BLaER1 treated with 17β-estradiol and CSF1 and Interleukin-3, amounts not matched to agents 10 nM and 100 nM (cell line): ENCODE data around the gene MUC5AC.

Source experiments
- H3K27ac ChIP-seq, 11 experiments: shearing (Covaris generic); formaldehyde crosslinking; 2 replicates each; pipeline ENCODE4 v1.8.1; 2022
- H3K27me3 ChIP-seq, 11 experiments: shearing (Covaris generic); formaldehyde crosslinking; 2 replicates each; pipeline ENCODE4 v1.8.1; 2022
- H3K36me3 ChIP-seq, 11 experiments: shearing (Covaris generic); formaldehyde crosslinking; 2 replicates each; pipeline ENCODE4 v1.8.1; 2022
- H3K4me1 ChIP-seq, 10 experiments: shearing (Covaris generic); formaldehyde crosslinking; 2 replicates each; pipeline ENCODE4 v1.8.1; 2022
- H3K4me2 ChIP-seq, 11 experiments: shearing (Covaris generic); formaldehyde crosslinking; 2 replicates each; pipeline ENCODE4 v1.8.1; 2022
- H3K4me3 ChIP-seq, 10 experiments: shearing (Covaris generic); formaldehyde crosslinking; 2 replicates each; pipeline ENCODE4 v1.8.1; 2022
- H3K9ac ChIP-seq, 11 experiments: shearing (Covaris generic); formaldehyde crosslinking; 2 replicates each; pipeline ENCODE4 v1.8.1; 2022
- H3K9me3 ChIP-seq, 11 experiments: shearing (Covaris generic); formaldehyde crosslinking; replicated peaks in 1 of 11; 2 replicates each; pipeline ENCODE4 v1.8.1; 2022
- H4K20me1 ChIP-seq, 11 experiments: shearing (Covaris generic); formaldehyde crosslinking; 2 replicates each; pipeline ENCODE4 v1.8.1; 2022
- Cebpa-rat ChIP-seq, 11 experiments: shearing (Covaris generic); IDR thresholded peaks; 2 replicates each; pipeline ENCODE4 v1.8.1; 2022

MUC5AC gene

DNA sequence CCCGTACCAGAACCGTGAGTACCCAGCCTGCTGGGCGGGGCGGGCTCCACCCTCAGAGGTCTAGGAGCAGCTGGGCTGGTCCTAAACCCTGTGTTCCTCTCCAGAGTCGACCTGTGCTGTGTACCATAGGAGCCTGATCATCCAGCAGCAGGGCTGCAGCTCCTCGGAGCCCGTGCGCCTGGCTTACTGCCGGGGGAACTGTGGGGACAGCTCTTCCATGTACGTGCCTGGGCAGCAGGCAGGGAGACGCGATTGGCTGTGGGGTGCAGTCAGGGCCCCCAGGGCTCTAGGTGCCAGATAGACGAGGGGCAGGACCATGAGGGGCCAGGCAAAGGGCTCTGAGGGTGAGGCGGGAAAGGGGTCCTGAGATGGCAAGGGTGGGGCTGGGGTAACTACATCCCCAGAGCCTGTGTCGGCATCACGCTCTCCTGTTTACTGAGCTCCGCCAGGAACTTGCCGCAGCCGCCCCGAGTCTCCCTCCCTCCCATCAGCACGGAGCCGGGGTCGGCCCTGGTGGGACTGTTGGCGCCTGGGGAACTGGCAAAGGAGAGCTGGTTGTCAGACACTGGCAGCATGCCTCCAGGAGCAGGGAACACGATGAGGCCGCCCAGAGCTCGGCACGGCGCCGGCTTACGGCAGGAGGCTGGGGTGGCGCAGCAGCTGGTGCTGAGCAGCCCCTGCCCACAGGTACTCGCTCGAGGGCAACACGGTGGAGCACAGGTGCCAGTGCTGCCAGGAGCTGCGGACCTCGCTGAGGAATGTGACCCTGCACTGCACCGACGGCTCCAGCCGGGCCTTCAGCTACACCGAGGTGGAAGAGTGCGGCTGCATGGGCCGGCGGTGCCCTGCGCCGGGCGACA, 42.2 kb downstream of the MUC5AC start:
- Histone ChIP-seq H3K27ac (no peak overlapping the region), H4K20me1 (peaks cover 0 to 44% (median 5%) of the 10 kb centered on the region in 11 experiments; a peak in 10 of 22 replicates), H3K36me3 (no peaks in the 10 kb centered on the region), H3K4me1 (peaks cover 0 to 7% (median 0%) of the 10 kb centered on the region in 10 experiments; a peak in 1 of 20 replicates), H3K4me3 (no peak overlapping the region), H3K9me3 (no peaks in the 10 kb centered on the region; a peak in 1 of 22 replicates), H3K27me3 (peaks cover 3 to 35% (median 21%) of the 10 kb centered on the region in 11 experiments; a peak in 15 of 22 replicates), H3K9ac (no peak overlapping the region), H3K4me2 (no peak overlapping the region)
- TF ChIP-seq Cebpa-rat (IDR thresholded peaks at IDR 0.05): no peak

DNA sequence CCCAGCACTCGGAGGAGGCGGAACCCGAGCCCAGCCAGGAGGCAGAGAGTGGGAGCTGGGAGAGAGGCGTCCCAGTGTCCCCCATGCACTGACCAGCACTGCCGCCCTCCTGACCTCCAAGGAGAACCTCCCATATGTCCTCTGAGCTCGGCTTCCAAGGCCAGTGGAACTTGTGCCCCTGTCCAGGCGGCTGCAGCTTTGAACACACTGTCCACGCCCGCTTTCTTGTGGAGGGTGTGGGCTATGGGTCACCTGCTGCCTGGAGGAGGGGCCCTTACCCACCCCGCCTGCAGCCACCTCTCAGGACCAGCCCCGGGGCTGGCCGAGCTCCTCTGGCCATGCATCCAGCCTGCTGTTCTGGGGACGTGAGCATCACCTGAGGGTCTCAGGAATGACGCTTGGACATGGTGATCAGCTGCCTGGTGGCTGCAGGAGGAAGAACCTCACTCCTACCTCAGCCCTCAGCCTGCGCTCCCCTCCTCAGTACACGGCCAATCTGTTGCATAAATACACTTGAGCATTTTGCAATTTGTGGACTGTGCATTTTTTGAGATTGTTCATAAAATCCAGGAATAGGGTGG, 42.9 kb downstream of the MUC5AC start:
- Histone ChIP-seq H3K4me3 (no peak overlapping the region), H3K9ac (no peak overlapping the region), H4K20me1 (peaks cover 0 to 51% (median 5%) of the 10 kb centered on the region in 11 experiments; a peak in 10 of 22 replicates), H3K4me1 (peaks cover 0 to 7% (median 0%) of the 10 kb centered on the region in 10 experiments; a peak in 1 of 20 replicates), H3K27ac (no peak overlapping the region), H3K27me3 (peaks cover 3 to 35% (median 21%) of the 10 kb centered on the region in 11 experiments; a peak in 15 of 22 replicates), H3K4me2 (no peak overlapping the region), H3K36me3 (no peaks in the 10 kb centered on the region), H3K9me3 (no peaks in the 10 kb centered on the region)
- TF ChIP-seq Cebpa-rat (IDR thresholded peaks at IDR 0.05): no peak

DNA sequence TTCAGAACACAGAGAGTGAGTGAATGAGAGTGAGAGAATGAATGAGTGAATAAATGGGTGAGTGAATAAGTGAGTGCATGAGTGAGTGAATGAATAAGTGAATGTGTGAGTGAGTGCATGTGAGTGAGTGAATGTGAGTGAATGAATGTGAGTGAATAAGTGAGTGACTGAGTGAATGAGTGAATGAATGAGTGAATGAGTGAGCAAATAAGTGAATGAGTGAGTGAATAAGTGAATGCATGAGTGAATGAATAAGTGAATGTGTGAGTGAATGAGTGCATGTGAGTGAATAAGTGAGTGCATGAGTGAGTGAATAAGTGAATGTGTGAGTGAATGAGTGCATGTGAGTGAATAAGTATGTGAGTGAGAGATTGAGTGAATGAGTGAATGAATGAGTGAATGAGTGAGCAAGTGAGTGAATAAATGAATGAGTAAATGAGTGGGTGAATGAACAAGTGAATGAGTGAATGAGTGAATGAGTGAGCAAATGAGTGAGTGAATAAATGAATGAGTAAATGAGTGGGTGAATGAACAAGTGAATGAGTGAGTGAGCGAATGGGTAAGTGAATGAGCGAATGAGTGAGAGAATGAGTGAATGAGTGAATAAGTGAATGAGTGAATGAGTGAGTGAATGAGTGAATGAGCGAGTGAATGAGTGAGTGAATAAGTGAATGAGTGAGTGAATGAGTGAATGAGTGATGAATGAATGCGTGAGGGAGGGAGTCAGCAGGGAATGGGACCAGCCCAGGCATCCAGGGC, 43.8 kb downstream of the MUC5AC start:
- Histone ChIP-seq H3K4me1 (peaks cover 0 to 7% (median 0%) of the 10 kb centered on the region in 10 experiments; a peak in 1 of 20 replicates), H3K27me3 (peaks cover 3 to 35% (median 21%) of the 10 kb centered on the region in 11 experiments; a peak in 15 of 22 replicates), H3K27ac (no peak overlapping the region), H3K4me2 (no peak overlapping the region), H3K9ac (no peak overlapping the region), H3K4me3 (no peak overlapping the region), H3K36me3 (no peaks in the 10 kb centered on the region), H3K9me3 (no peaks in the 10 kb centered on the region), H4K20me1 (peaks cover 0 to 60% (median 5%) of the 10 kb centered on the region in 11 experiments; a peak in 10 of 22 replicates)
- no peak for TF ChIP-seq Cebpa-rat (IDR thresholded peaks at IDR 0.05)

- Histone ChIP-seq H3K4me3 (no peak overlapping the region), H3K27me3 (peaks cover 3 to 37% (median 21%) of the 10 kb centered on the region in 11 experiments; a peak in 15 of 22 replicates), H3K4me1 (peaks cover 0 to 11% (median 5%) of the 10 kb centered on the region in 10 experiments; a peak in 13 of 20 replicates), H3K27ac (no peak overlapping the region), H3K36me3 (no peaks in the 10 kb centered on the region), H3K4me2 (no peak overlapping the region), H3K9me3 (no peaks in the 10 kb centered on the region), H4K20me1 (peaks cover 0 to 67% (median 5%) of the 10 kb centered on the region in 11 experiments; a peak in 10 of 22 replicates), H3K9ac (no peak overlapping the region)
- no peak for TF ChIP-seq Cebpa-rat (IDR thresholded peaks at IDR 0.05)
Measured at GRCh38 chr11:1202154-1202775, 44.5 kb downstream of the MUC5AC start.

DNA sequence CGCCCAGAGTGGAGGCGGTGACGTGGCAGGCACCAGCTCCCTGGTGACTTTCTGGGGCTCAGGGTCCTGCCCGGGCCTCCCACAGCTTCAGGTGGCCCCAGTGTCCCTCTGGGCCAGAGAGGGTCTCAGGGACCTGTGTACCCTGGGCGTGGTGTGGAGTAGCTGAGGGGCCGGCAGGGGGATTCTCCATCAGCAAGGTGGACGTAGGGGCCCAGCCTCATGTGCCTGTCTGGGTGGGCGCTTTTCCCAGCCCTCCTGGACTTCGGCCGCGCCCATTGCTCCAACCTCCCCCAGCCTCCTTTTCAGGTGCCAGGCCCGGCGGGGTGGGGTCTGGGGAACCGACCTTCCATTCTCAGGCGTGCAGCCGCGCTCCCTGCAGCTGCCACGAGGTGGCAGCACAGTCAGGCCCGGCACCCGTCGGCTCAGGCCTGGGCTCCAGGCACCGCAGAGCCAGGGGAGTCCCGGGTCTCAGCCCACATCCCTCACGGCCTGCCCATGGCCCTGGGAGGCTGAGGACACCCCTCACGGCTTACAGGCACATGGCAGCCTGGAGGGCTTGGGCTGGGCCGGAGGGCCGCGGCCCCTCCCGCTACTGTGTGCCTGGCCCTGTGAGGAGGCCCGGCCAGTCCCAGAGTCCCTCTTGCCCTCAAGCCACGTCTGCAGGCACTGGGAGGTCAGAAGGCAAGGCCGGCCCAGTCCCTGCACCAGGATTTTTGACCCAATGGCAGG, 45.2 kb downstream of the MUC5AC start:
- Histone ChIP-seq H4K20me1 (peaks cover 0 to 72% (median 5%) of the 10 kb centered on the region in 11 experiments; a peak in 10 of 22 replicates), H3K27me3 (peaks cover 3 to 38% (median 21%) of the 10 kb centered on the region in 11 experiments; a peak in 15 of 22 replicates), H3K36me3 (no peaks in the 10 kb centered on the region), H3K4me2 (no peak overlapping the region; a peak in 1 of 22 replicates), H3K9ac (no peak overlapping the region), H3K27ac (no peak overlapping the region), H3K4me1 (peaks cover 0 to 13% (median 12%) of the 10 kb centered on the region in 10 experiments; a peak in 13 of 20 replicates), H3K4me3 (no peak overlapping the region), H3K9me3 (no peaks in the 10 kb centered on the region)
- TF ChIP-seq Cebpa-rat (IDR thresholded peaks at IDR 0.05): no peak

DNA sequence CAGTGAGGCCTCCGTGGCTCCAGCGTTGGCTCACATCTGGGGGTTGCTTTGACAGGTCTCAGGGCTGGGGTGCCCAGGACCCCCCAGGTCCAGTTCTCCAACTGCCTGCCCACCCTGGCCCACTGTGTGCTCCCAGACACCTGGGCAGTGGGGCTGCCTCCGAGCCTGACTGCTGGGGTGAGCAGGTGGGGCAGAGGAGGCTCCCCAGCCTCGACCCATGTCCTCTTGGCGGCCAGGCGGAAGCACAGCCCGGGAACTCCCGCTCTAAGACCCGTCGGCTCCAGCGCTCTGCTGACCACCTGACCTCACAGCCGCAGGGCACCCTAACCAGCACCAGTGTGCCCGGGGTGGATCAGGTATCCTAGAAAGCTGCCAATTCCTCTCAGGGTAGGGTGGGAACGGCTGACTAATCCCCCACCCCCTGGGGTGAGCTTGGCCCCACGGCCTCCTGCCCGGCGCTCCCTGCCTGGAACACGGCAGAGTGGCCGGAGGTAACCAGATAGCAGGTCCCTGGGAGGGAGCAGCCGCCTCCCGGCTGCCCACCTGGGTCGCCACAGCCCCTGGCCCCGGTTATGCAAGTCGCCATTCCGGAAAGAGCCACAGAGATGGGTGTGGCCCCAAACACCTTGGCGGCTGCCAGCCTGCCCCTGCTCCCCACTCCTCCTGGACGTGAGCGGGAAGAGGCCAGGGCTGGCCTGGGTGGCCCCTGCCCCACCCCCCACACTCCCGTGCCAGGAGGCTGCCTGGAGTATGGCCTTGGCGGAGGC, 45.9 kb downstream of the MUC5AC start:
- Histone ChIP-seq H3K36me3 (no peaks in the 10 kb centered on the region), H3K4me2 (no peak overlapping the region), H3K27ac (no peak overlapping the region), H3K4me3 (no peak overlapping the region), H3K27me3 (peaks cover 3 to 31% (median 16%) of the 10 kb centered on the region in 11 experiments; a peak in 15 of 22 replicates), H4K20me1 (peaks cover 0 to 64% (median 5%) of the 10 kb centered on the region in 11 experiments; a peak in 10 of 22 replicates), H3K4me1 (peaks cover 0 to 13% (median 12%) of the 10 kb centered on the region in 10 experiments; a peak in 13 of 20 replicates), H3K9me3 (no peaks in the 10 kb centered on the region), H3K9ac (no peak overlapping the region)
- TF ChIP-seq Cebpa-rat (IDR thresholded peaks at IDR 0.05): no peak

- H3K9ac ChIP-seq: no peak overlapping the region
- peaks cover 0 to 3% (median 0%) of the 10 kb centered on the region in 11 experiments; a peak in 2 of 22 replicates for H3K9me3 ChIP-seq
- peaks cover 2 to 22% (median 8%) of the 10 kb centered on the region in 11 experiments; a peak in 12 of 22 replicates for H3K27me3 ChIP-seq
- H3K36me3 ChIP-seq: no peaks in the 10 kb centered on the region
- H4K20me1 ChIP-seq: peaks cover 0 to 64% (median 5%) of the 10 kb centered on the region in 11 experiments; a peak in 10 of 22 replicates
- no peak for TF ChIP-seq Cebpa-rat (IDR thresholded peaks at IDR 0.05)
- H3K4me3 ChIP-seq: no peak overlapping the region
- no peak overlapping the region for H3K4me2 ChIP-seq
- H3K27ac ChIP-seq: no peak overlapping the region
- peaks cover 0 to 13% (median 12%) of the 10 kb centered on the region in 10 experiments; a peak in 12 of 20 replicates for H3K4me1 ChIP-seq
Measured at GRCh38 chr11:1204381-1205101, 46.8 kb downstream of the MUC5AC start.
